H1 (cell line): ENCODE measurements around the gene SPTBN1. TPM values are rescaled to one million over a fixed set of nuclear protein-coding genes. Genes with fewer than 3 reads are reported as not detected.

Experiments
- CTCF ChIA-PET: fragments of 300-600 bp; sonication (Branson Sonifier 250); formaldehyde crosslinking; loops from one replicate; lab custom pipeline; 2021; ENCODE audit not compliant: partially characterized antibody; lab: Charles Lee
- POLR2A ChIA-PET: fragments of 300-600 bp; sonication (Branson Sonifier 250); formaldehyde crosslinking; loops from one replicate; lab custom pipeline; 2021; ENCODE audit warnings: inconsistent platforms; ENCODE audit not compliant: partially characterized antibody; lab: Charles Lee
- DNase-seq, 2 experiments: peaks; one replicate each; pipeline versions ENCODE4 v3.0.0 to v3.0.0-alpha.2; 2010 to 2022; ENCODE audit warnings: low spot score in 2 of 2, low read depth in 1 of 2, mixed read lengths in 1 of 2
- FAIRE-seq: peaks from 2 replicates; lab custom pipeline; 2011; peaks lifted over from hg19 to GRCh38; lab: Jason Lieb, UNC
- H2AFZ ChIP-seq: 2 replicates; pipeline ENCODE4 v1.8.1; 2012; ENCODE audit warnings: low read length, inconsistent platforms
- H2AK5ac ChIP-seq: 2 replicates; pipeline ENCODE4 v1.6.1; 2013; ENCODE audit warnings: low read depth, low read length
- H2BK120ac ChIP-seq: replicated peaks from 2 replicates; pipeline ENCODE3; 2013; ENCODE audit warnings: low read depth, low read length, inconsistent platforms
- H2BK12ac ChIP-seq: 2 replicates; pipeline ENCODE4 v1.6.1; 2013; ENCODE audit warnings: low read depth, low read length
- H2BK15ac ChIP-seq: 2 replicates; pipeline ENCODE4 v1.6.1; 2013; ENCODE audit warnings: low read length
- H2BK20ac ChIP-seq: 2 replicates; pipeline ENCODE4 v1.6.1; 2013; ENCODE audit warnings: low read length
- H2BK5ac ChIP-seq: 2 replicates; pipeline ENCODE4 v1.6.1; 2013; ENCODE audit warnings: low read depth, low read length
- H3K14ac ChIP-seq: 2 replicates; pipeline ENCODE4 v1.6.1; 2013; ENCODE audit warnings: inconsistent platforms; ENCODE audit not compliant: insufficient read length
- H3K18ac ChIP-seq: 2 replicates; pipeline ENCODE4 v1.6.1; 2013; ENCODE audit warnings: low read length; ENCODE audit errors: extremely low read depth
- H3K23ac ChIP-seq: 2 replicates; pipeline ENCODE4 v1.6.1; 2013; ENCODE audit warnings: inconsistent platforms; ENCODE audit not compliant: insufficient read length
- H3K23me2 ChIP-seq: 2 replicates; pipeline ENCODE4 v1.6.1; 2013; ENCODE audit warnings: low read depth, low read length
- H3K27ac ChIP-seq: 2 replicates; pipeline ENCODE4 v1.6.1; 2011; ENCODE audit warnings: low read depth, low read length, inconsistent platforms
- H3K27me3 ChIP-seq, 4 experiments: replicated peaks in 1 of 4; 1 replicate in 1 of 4; 2 replicates in 3 of 4; pipeline versions ENCODE4 v1.6.1 to v1.8.1; 2011 to 2013; ENCODE audit warnings: low read length in 3 of 4, mild to moderate bottlenecking in 3 of 4, inconsistent platforms in 2 of 4, mixed read lengths in 2 of 4, moderate library complexity in 1 of 4; ENCODE audit not compliant: control insufficient read depth in 3 of 4, insufficient read depth in 3 of 4; ENCODE audit errors: extremely low read depth in 1 of 4
- H3K36me3 ChIP-seq, 4 experiments: 2 replicates each; pipeline versions ENCODE4 v1.6.1 to v1.8.1; 2011 to 2013; ENCODE audit warnings: mild to moderate bottlenecking in 4 of 4, low read length in 3 of 4, moderate library complexity in 2 of 4, control low read depth in 1 of 4, inconsistent platforms in 1 of 4; ENCODE audit not compliant: insufficient read depth in 4 of 4, control insufficient read depth in 2 of 4
- H3K4ac ChIP-seq: replicated peaks from 2 replicates; pipeline ENCODE3; 2013; ENCODE audit warnings: low read length, low read depth, mixed read lengths, inconsistent platforms; ENCODE audit not compliant: insufficient read length
- H3K4me1 ChIP-seq, 4 experiments: replicated peaks in 1 of 4; 1 replicate in 1 of 4; 2 replicates in 3 of 4; pipeline versions ENCODE4 v1.6.1 to v1.8.1; 2011 to 2013; ENCODE audit warnings: low read length in 3 of 4, inconsistent platforms in 2 of 4, mixed read lengths in 1 of 4; ENCODE audit not compliant: insufficient read depth in 4 of 4, control insufficient read depth in 3 of 4
- H3K4me2 ChIP-seq, 2 experiments: 2 replicates each; pipeline versions ENCODE4 v1.6.1 to v1.8.1; 2011 to 2013; ENCODE audit warnings: low read depth in 2 of 2, low read length in 2 of 2, control low read depth in 1 of 2, inconsistent platforms in 1 of 2, mild to moderate bottlenecking in 1 of 2; ENCODE audit not compliant: insufficient read depth in 1 of 2
- H3K4me3 ChIP-seq, 4 experiments: fragments of 200-600, 300-600 bp in 1 of 4; sonication (generic), shearing (Covaris generic), sonication (Bioruptor Twin) in 1 of 4; 2 replicates each; pipeline versions ENCODE4 v1.5.1 to v1.8.1; 2011 to 2016; ENCODE audit warnings: low read length in 4 of 4, low read depth in 3 of 4, control low read depth in 2 of 4, inconsistent platforms in 2 of 4, mild to moderate bottlenecking in 2 of 4, mixed read lengths in 1 of 4, moderate library complexity in 1 of 4; ENCODE audit not compliant: insufficient read depth in 2 of 4; ENCODE audit errors: extremely low read depth in 1 of 4
- H3K56ac ChIP-seq: replicated peaks from 2 replicates; pipeline ENCODE3; 2013; ENCODE audit warnings: low read depth, mild to moderate bottlenecking, mixed read lengths, low read length, inconsistent platforms; ENCODE audit not compliant: insufficient read length
- H3K79me1 ChIP-seq: 2 replicates; pipeline ENCODE4 v1.6.1; 2013; ENCODE audit warnings: low read depth, low read length, control low read depth
- H3K79me2 ChIP-seq, 2 experiments: 2 replicates each; pipeline versions ENCODE4 v1.6.1 to v1.8.1; 2012 to 2013; ENCODE audit warnings: low read length in 2 of 2, mild to moderate bottlenecking in 2 of 2, inconsistent platforms in 1 of 2; ENCODE audit not compliant: insufficient read depth in 2 of 2, control insufficient read depth in 1 of 2
- H3K9ac ChIP-seq, 4 experiments: replicated peaks in 1 of 4; 1 replicate in 1 of 4; 2 replicates in 3 of 4; pipeline versions ENCODE4 v1.6.1 to v1.8.1; 2011 to 2013; ENCODE audit warnings: low read depth in 3 of 4, low read length in 3 of 4, control low read depth in 2 of 4, mild to moderate bottlenecking in 2 of 4, moderate library complexity in 2 of 4, inconsistent platforms in 1 of 4; ENCODE audit errors: extremely low read depth in 1 of 4
- H3K9me3 ChIP-seq, 2 experiments: 2 replicates each; pipeline versions ENCODE4 v1.6.1 to v1.8.1; 2012 to 2013; ENCODE audit warnings: mild to moderate bottlenecking in 2 of 2, moderate library complexity in 2 of 2, control low read depth in 1 of 2, inconsistent platforms in 1 of 2, low read depth in 1 of 2, low read length in 1 of 2, mixed read lengths in 1 of 2; ENCODE audit not compliant: insufficient read depth in 2 of 2
- H4K20me1 ChIP-seq, 2 experiments: replicated peaks in 1 of 2; 2 replicates each; pipeline versions ENCODE3 to v1.8.1; 2011 to 2013; ENCODE audit warnings: inconsistent platforms in 2 of 2, low read length in 2 of 2, mild to moderate bottlenecking in 1 of 2; ENCODE audit not compliant: insufficient read depth in 2 of 2, control insufficient read depth in 1 of 2
- H4K5ac ChIP-seq: 2 replicates; pipeline ENCODE4 v1.6.1; 2013; ENCODE audit warnings: low read length, low read depth, mixed read lengths, inconsistent platforms; ENCODE audit not compliant: insufficient read length
- H4K8ac ChIP-seq: 2 replicates; pipeline ENCODE4 v1.8.0; 2013; ENCODE audit warnings: mild to moderate bottlenecking, moderate library complexity, low read length, inconsistent platforms; ENCODE audit not compliant: insufficient read depth; ENCODE audit errors: extremely low read depth
- H4K91ac ChIP-seq: replicated peaks from 2 replicates; pipeline ENCODE3; 2013; ENCODE audit warnings: low read length, mixed read lengths, inconsistent platforms; ENCODE audit not compliant: insufficient read length
- CBX8 ChIP-seq: fragments of 300-800, 300-1000 bp; sonication (generic); IDR thresholded peaks from 2 replicates; pipeline ENCODE4 v1.7.1; 2016; ENCODE audit warnings: low read depth, low read length, borderline replicate concordance
- CHD2 ChIP-seq: IDR thresholded peaks from 2 replicates; pipeline ENCODE4 v1.6.1; 2012; ENCODE audit warnings: low read length, improper control_type of control experiment
- CTBP2 ChIP-seq: IDR thresholded peaks from 2 replicates; pipeline ENCODE4 v1.7.0; 2011; ENCODE audit warnings: borderline replicate concordance, mild to moderate bottlenecking, moderate library complexity, mixed read lengths, low read length; ENCODE audit not compliant: insufficient read depth, insufficient read length
- NANOG ChIP-seq: IDR thresholded peaks from 2 replicates; pipeline ENCODE4 v1.6.1; 2011; ENCODE audit warnings: low read length, low read depth, mild to moderate bottlenecking, inconsistent platforms; ENCODE audit not compliant: insufficient read depth, poor library complexity, severe bottlenecking
- NRF1 ChIP-seq: IDR thresholded peaks from 2 replicates; pipeline ENCODE4 v1.6.1; 2011; ENCODE audit warnings: mild to moderate bottlenecking, low read depth, low read length, improper control_type of control experiment
- POU5F1 ChIP-seq: IDR thresholded peaks from 2 replicates; pipeline ENCODE4 v1.6.1; 2011; ENCODE audit warnings: low read depth, mild to moderate bottlenecking, low read length, moderate library complexity
- SUZ12 ChIP-seq: fragments of 200-600 bp; sonication (generic); IDR thresholded peaks from 2 replicates; pipeline ENCODE4 v1.6.1; 2012; ENCODE audit warnings: mild to moderate bottlenecking, inconsistent platforms, low read length, moderate library complexity, mixed read lengths
- TEAD4 ChIP-seq: IDR thresholded peaks from 2 replicates; pipeline ENCODE4 v1.6.1; 2012; ENCODE audit warnings: low read depth, low read length, inconsistent platforms, mixed read lengths
- WGBS, 2 experiments: shearing (Covaris generic) in 1 of 2; methylation state at CpG; one replicate each; pipeline versions ENCODE4 v1.1.6 to v1.1.7; 2013 to 2015; ENCODE audit warnings: low lambda C conversion rate in 2 of 2, mixed read lengths in 2 of 2, inconsistent platforms in 1 of 2, low coverage in 1 of 2, missing lambda C conversion rate in 1 of 2; ENCODE audit not compliant: insufficient replicate concordance in 2 of 2, insufficient coverage in 1 of 2, insufficient read length in 1 of 2; ENCODE audit errors: extremely low coverage in 1 of 2, missing lambda C conversion rate in 1 of 2; 5-methylcytosine and 5-hydroxymethylcytosine counted together
- polyA plus RNA-seq, 7 experiments: library from polyadenylated mRNA; depleted of rRNA in 3 of 7; stranded (reverse) in 5 of 7; unstranded in 2 of 7; fragments of >200 nt in 5 of 7; fragments of 200-250 nt in 2 of 7; gene quantifications; 1 replicate in 5 of 7; 2 replicates in 1 of 7; 4 replicates in 1 of 7; pipeline versions ENCODE4 v1.2.1 to v1.2.3, GENCODE V29; 2011 to 2013; ENCODE audit warnings: missing spikeins in 2 of 7, mixed read lengths in 2 of 7
- total RNA-seq: library from RNA; stranded (reverse); fragmentation: NEBNext Ultra II Directional; extraction: Animal tissue kit (Norgen Biotek cat#: 25700); gene quantifications from 2 replicates; pipeline ENCODE4 v1.2.1, GENCODE V29; 2021
- TF ChIP-seq, protein P1 (sequence below): IDR thresholded peaks from 2 replicates; pipeline ENCODE4 v1.6.1; 2012; ENCODE audit warnings: inconsistent platforms
- TF ChIP-seq, protein P2 (sequence below): IDR thresholded peaks from 2 replicates; pipeline ENCODE4 v1.6.1; 2012; ENCODE audit warnings: inconsistent platforms

SPTBN1 gene
- total and polyA plus RNA-seq, 2 of the 8 experiments (the other 6 are each of a cell fraction or from before 2014, with no cell fraction given): 31.8 to 180 TPM

DNA sequence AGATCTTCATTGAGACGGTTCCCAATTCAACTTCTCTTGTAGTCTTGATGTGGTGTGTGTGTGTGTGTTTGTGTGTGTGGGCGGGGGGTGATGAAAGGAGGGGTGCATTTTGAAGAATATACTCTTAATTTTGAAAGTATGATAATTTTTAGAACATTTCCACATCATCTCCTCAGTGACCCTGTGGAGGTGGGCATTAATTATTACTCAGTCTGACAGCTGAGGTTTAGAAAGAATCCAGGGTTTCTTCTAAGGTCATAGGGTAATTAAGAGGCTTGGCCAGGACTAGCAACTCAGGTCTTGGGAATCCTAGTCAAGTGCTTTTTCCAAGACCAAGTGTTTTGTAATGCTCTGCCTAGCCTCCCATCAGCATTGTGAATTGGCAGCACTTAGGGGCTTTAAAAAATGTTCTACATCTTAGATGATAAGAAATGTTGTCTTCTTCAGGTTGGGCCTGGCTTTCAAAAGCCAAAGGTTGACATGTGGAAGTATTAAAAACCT is 100.5 kb downstream of the SPTBN1 start:
- Histone ChIP-seq H4K5ac (no peak overlapping the region), H3K27ac (no peak overlapping the region), H2AK5ac (no peak overlapping the region), H4K20me1 (peaks cover 0 to 4% of the 10 kb centered on the region in 2 experiments), H2BK15ac (no peak overlapping the region), H3K79me1 (peaks cover 2% of the 10 kb centered on the region; the same call in 1 of the 2 replicates), H3K23ac (no peak overlapping the region), H4K91ac (no peak overlapping the region), H2BK120ac (no peak overlapping the region), H3K9me3 (no peaks in the 10 kb centered on the region), H3K18ac (no peak overlapping the region), H3K9ac (peak overlapping the region in 1 of 4 experiments; percentile 75; a peak in 1 of 7 replicates), H3K14ac (no peak overlapping the region), H3K36me3 (no peaks in the 10 kb centered on the region), H3K56ac (no peak overlapping the region), H4K8ac (no peak overlapping the region), H3K79me2 (peaks cover 4 to 37% of the 10 kb centered on the region in 2 experiments; a peak in 3 of 4 replicates), H3K4me2 (peak overlapping the region; percentile 72 to 83), H3K27me3 (no peaks in the 10 kb centered on the region), H3K4ac (no peak overlapping the region), H2BK20ac (no peak overlapping the region), H2AFZ (no peak overlapping the region), H3K23me2 (peaks cover 19% of the 10 kb centered on the region), H2BK5ac (no peak overlapping the region), H3K4me1 (peaks cover 0 to 8% (median 6%) of the 10 kb centered on the region in 4 experiments), H2BK12ac (no peak overlapping the region; the same call in 1 of the 2 replicates), H3K4me3 (peak overlapping the region in 2 of 4 experiments; percentile 84 to 99; a peak in 3 of 8 replicates)
- no peak for FAIRE-seq
- no peak for DNase-seq
- 83% methylated on average over 2 of the region's 2 CpGs; no CpG with 5 or more reads in 1 of the 2 experiments for WGBS, 2 experiments
- CTCF ChIA-PET: interaction anchor here (1.0 kb wide), 1 partner anchor 77 kb away, joined by 3 read pairs; no protein-coding TSS in a partner anchor
- POLR2A ChIA-PET: interaction anchor here (1.8 to 1.9 kb wide), 2 partner anchors 38 to 48 kb away, joined by 5 read pairs; no protein-coding TSS in a partner anchor
- TF ChIP-seq, protein P1, sequence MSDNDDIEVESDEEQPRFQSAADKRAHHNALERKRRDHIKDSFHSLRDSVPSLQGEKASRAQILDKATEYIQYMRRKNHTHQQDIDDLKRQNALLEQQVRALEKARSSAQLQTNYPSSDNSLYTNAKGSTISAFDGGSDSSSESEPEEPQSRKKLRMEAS: no peak
- TF ChIP-seq SUZ12: no peak
- TF ChIP-seq TEAD4: no peak
- no peak for TF ChIP-seq CTBP2
- no peak for TF ChIP-seq CHD2
- no peak for TF ChIP-seq NANOG
- no peak for TF ChIP-seq CBX8
- TF ChIP-seq, protein P2, sequence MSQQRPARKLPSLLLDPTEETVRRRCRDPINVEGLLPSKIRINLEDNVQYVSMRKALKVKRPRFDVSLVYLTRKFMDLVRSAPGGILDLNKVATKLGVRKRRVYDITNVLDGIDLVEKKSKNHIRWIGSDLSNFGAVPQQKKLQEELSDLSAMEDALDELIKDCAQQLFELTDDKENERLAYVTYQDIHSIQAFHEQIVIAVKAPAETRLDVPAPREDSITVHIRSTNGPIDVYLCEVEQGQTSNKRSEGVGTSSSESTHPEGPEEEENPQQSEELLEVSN: no peak
- TF ChIP-seq POU5F1: no peak
- no peak for TF ChIP-seq NRF1
